GM21423 (cell line): ENCODE data around the gene RAB31.
"Not testable (repeated sequence)": the region's sequence is repeated elsewhere in the genome, so short reads cannot be mapped to it uniquely, and the experiment has no call there.

Source experiments
- ATAC-seq: cut with Tn5 transposase; IDR thresholded peaks from one replicate; pipeline ENCODE4 v1.9.1; 2021; ENCODE audit warnings: mild to moderate bottlenecking, moderate library complexity; ENCODE audit not compliant: unreplicated experiment

Gene RAB31

DNA sequence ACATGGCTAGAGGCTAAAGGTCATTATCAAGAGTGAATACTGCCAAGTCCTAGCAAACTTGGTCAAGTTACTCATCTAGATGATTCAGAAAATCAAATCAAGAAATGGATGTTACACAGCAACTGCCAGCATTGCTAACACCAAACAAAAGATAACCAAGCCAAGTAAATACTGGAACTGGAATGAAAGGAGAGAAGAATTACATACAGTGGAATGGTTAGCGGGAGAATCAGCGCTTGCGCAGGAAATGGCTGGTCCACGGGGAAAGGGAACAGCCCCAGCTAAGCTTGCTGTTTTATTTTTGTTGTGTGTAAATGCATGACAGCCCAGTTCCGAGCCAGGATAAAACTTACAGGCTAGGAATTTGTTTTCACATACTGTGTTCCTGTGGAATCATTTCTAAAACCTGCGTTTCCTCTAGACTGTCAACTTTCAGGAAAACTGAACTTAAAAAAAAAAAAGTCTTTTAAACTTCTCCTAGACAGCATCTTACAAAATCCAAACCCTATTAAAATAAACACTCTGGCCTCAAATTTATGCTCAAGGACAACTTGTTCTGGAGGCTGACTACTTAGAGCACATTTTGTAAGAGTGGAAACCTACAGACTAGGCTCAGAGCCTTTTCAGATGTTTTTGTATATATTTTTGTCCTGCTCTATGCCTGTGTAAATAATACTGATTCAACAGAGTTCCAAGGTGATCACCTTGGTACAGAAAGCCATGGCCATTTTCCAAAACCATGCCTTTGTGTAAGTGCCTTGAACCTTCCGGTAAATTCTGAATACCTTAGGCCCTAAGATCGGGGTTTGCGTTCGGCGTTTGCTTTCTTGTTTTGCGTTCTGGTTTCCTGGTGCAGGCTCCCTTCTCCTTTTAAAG lies 146.9 kb downstream of the RAB31 start:
- no peak for ATAC-seq

DNA sequence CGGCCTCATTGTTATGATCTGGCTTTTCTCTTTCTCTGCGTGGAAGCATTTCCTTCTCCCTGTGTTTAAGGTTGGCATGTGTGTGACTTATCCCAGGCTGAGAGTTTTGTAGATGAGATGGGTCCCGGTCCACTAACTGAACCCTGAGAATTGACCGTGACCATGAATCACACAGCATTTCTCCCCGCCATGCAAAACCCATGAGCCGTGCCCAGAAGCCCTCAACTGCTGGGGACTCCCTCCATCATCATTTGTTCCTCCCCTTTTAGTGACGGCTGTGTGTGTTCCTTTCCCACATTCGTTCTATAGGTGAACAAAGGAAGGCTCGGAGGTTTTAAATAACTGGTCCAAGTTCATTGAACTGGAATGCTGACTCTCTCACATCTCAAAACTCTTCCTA lies 147.6 kb downstream of the RAB31 start:
- ATAC-seq, result no peak

DNA sequence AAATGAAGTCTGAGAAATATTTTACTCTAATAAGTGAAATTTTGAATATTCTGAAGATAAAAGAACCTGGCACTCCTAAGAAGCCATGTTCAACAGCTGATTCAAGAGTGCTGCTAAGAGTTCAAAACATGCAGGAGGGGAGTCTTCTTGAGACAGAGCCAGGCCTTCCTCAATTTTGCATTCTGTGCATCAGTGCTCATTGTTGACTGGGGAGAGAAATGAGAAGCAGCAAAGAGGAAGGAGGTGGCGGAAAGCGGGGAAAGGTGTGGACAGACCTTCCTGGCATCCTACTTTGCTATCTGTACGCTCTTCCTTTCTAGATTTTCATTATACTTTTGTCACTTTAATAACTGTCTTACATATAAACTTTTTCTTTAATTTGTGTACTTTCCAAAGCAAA lies 148.0 kb downstream of the RAB31 start:
- no peak for ATAC-seq

DNA sequence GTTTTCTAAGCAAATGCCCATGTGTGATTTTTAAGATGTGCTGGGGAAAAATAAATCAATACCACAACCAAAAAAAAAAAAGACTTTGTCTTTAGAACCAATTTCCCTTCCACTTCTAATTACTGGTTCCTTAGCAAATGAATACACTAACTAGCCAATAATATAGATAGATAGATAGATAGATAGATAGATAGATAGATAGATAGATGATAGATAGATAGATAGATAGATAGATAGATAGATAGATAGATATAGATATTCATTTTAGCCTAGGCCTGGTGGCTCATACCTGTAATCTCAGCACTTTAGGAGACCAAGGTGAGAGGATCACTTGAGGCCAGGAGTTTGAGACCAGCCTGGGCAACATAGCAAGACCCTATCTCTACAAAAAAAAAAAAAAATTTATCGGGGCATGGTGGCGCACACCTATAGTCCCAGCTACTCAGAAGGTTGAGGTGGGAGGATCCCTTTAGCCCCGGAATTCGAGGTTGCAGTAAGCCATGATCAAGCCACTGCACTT lies 149.4 kb downstream of the RAB31 start:
- ATAC-seq, result not testable (repeated sequence)

DNA sequence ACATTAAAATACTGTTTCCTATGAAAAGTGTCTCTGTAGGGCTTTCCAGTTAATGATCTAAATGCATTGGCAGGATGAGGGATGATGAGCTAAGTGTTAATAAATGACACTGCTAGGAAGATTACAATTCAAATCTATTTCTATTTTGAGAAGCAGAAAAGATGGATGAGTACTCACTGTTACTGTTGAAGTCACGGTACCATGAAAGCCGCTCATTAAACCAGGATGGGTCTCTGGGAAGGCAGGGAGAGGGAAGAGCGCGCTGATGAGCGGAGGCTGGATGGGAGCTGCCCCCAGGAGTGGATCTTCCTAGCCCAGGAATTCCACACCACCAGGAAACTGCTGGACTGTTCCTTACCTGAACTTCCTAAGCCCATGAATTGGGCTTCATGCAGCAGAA lies 150.5 kb downstream of the RAB31 start:
- no peak for ATAC-seq

DNA sequence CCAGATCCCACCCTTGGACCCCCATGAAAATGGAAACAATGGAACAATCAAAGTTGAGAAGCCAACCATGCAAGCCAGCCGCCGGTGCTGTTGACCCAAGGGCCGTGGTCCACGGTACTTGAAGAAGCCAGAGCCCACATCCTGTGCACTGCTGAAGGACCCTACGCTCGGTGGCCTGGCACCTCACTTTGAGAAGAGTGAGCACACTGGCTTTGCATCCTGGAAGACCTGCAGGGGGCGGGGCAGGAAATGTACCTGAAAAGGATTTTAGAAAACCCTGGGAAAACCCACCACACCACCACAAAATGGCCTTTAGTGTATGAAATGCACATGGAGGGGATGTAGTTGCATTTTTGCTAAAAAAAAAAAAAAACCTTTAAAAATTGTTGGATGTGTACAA lies 151.1 kb downstream of the RAB31 start:
- ATAC-seq, result no peak

DNA sequence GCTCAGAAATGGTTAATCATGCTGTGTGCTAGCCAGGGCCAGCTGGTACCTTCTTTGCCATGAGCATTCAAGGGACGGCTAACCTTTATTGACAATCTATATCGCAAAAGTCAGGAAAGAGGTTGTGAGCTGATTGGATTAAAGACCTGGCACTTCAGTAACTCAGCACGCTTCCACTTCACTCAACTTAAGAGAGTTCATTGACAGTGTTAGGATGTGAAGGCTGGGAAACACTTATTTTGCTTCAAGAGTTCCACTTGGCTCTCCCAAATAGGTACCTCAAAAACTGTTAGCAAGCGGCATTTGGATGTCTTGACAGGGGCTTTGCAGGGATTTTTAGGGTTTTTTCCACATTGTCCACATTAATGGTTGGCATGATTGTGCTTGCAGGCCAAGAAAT lies 152.6 kb downstream of the RAB31 start:
- no peak for ATAC-seq

DNA sequence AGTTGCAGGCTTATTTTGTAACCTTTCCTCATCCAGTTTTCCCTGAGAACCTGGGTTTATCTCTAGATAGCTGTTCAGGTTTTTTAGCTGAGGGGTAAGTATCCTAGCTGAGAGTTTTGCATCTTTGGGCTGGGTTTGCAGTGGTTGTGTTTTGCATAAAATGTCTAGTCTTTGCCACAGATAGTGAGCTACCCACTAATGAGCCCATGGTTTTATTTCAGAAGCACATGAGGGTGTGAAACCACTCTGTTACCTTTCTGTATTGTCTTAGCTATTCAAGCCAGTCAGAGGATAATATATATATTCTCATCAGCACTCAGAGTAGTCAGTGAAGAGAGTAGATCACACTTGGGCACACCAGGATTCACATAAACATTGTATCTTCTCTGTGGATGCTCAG lies 153.1 kb downstream of the RAB31 start:
- peak; percentile 80 for ATAC-seq

DNA sequence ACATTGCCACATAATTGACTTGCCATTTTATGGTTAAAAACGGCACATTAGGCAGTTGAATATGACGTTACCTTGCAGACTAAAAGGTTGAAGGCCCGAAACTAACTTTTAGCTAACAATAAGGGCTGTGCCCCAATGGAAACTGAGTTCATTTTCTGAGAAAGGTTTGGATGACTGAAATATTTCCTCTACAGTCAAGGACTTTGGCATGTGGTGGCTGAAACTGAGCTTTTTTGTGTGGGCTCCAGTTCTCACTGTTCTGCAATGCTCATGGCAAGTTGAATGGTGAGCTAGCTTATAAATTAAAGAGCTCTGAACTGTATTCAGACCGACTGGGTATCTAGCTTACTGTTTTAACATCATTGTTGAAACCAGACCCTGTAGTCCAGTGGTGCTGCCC lies 153.8 kb downstream of the RAB31 start:
- ATAC-seq, result no peak

DNA sequence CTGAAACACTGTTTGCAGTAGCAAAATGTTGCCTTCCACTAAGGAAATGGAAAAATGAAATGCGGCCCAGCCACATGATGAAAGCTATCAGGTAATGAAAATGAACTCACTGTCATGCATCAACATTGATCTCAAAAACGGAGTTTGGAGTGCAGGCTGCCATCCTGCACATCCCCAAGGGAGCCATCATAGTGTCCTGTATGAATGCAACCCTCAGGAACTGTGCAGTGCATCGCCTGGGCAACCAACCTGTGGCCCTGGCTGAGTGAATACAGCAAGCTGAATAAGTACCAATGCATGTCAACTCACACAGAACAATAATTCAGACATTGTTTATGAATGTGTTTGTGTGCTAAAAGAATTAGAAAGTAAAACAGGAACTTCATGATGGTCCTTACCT lies 154.6 kb downstream of the RAB31 start:
- no peak for ATAC-seq

DNA sequence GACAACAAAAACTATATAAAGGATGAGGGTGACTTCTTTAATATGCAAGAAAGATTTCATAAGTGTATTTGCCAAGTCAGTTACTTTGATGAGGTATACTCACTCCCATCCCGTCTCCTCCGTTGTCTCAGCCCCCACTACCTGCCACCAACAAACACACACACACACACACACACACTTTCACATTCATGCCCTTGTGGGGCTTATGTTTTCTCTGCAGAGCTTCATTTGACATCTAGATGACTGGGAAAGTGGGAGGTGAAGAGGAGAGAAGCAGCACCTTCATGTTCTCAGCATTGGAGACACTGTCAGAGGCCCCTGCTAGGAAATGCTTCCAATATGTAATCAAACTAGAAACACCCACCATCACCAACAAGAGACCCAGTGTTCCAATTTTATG lies 155.2 kb downstream of the RAB31 start:
- ATAC-seq, result no peak

DNA sequence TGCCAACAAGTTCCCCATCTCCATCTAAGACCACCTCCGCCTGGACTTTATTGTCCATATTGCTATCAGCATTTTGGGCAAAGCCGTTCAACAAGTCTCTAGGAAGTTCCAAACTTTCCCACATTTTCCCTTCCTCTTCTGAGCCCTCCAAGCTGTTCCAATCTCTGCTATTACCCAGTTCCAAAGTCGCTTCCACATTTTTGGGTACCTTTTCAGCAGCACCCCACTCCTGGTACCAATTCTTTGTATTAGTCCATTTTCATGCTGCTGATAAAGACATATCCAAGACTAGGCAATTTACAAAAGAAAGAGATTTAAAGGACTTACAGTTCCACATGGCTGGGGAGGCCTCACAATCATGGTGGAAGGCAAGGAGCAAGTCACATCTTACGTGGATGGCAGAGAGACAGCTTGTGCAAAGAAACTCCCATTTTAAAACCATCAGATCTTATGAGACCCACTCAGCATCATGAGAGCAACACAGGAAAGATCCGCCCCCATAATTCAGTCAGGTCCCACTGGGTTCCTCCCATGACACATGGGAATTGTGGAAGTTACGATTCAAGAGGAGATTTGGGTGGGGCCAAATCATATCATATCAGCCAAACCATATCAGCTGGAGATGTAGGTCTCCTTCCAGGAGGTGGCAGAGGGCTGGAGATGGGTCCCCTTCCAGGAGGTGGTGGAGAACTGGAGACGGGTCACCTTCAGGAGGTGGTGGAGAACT lies 157.8 kb downstream of the RAB31 start:
- ATAC-seq, result no peak

DNA sequence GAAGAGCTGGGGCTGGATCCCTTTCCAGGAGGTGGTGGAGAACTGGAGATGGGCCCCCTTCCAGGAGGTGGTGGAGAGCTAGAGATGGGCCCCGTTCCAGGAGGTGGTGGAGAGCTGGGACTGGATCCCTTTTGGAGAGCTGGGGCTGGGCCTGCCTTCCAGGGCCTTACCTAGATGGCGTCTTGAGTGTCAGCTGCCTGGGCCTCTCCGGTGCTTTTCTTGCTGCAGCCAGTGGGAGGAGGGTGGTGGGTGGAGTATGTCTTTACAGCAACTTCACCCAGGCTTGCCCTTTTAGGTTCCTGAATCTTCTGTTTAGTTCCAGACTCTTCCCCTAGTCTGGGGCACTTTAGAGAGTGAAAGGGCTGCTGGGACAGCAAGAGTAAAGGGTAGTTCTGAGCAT lies 158.5 kb downstream of the RAB31 start:
- ATAC-seq, result no peak

DNA sequence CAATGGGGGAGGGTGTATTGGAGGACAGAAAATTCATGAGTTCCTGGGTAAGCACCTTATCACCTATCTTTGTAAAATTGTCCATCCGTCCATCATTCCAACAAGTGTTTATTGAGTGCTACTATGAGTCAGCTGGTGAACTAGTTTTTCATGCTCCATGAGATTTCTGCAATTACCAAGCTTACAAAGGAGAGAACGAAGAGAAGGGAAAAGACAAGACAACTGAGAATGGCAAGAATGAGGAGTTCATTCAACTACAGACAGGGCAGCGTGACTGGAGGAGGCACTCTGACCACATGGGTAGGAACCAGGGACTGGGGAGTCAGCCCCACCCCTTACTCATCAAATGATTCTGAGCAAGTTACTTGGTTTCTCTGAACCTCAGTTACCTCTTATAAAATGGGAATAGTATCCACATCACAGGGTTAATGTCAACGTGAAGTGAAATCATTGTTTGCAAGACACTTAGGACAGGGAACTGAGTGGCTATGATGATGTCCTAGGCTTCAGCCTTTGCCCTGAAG lies 159.0 kb downstream of the RAB31 start:
- no peak for ATAC-seq

DNA sequence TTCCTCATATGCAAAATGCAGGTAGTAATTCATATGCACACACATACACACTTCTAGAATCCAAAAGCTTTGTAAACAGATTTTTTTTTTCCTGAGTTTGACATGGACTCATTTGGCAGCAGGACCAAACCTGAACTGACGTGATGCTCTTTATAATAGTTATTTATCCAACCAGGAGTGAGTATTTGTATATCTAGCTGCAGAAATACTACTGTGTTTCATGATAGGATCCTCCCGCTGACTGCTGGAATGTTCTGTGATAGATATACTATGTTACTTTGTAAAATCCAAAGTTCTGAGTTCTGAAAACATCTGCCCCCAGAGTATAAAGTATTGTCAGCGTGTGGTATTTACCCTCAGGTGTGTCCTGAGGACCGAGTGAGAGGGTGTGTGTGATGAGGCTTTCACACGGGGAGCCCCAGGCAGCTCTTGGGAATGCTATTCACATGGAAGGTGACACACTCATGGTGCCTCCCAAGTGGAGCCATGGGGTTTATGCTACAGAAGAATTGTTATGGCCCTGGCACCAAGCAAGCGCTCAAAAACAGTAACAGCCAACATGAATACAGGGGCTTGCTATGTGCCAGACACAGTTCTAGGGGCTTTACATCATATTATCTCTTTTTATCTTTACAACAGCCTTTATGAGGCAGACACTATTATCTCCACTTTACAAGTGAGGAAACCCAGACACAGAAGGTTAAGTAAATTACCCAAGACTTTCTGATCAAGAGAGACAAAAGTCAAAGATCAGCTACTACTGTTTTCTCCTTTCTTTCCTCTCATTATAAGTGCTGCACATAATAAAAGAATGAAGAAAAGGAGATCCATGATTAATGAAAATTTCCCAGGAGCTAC lies 161.0 kb downstream of the RAB31 start:
- no peak for ATAC-seq

DNA sequence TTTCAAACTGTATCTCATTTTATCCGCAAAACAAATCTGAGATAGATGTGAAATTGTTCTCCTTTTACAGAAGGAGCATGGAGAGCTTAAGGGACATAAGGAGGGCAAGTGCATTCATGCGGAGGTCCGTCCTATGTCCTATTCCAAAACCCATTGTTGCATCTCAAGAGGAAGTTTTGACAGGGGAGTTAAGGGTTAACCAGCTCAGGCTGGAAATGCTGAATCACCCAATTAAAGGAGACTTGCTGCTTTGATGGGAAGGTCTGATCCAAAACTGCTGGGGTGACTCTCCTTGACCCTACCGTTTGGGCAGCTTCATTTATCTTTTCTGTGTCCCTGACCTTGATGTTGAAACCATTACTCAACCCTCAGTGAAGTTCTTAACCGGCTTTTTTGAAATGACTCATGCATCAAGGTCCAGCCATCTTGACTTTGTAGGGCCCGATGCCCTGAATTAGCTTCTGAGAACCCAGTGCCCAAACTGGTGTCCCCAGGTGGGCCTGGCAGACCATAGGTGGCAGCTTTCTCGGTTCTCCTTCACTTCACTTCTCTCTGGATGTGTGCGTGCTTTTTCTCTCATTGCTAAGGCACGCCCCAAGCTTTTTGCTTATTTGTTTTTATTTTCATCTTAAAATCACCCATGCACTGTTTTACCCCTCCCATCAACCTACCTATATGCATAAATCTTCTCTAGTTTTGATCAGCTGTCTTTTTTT lies 161.8 kb downstream of the RAB31 start:
- no peak for ATAC-seq

DNA sequence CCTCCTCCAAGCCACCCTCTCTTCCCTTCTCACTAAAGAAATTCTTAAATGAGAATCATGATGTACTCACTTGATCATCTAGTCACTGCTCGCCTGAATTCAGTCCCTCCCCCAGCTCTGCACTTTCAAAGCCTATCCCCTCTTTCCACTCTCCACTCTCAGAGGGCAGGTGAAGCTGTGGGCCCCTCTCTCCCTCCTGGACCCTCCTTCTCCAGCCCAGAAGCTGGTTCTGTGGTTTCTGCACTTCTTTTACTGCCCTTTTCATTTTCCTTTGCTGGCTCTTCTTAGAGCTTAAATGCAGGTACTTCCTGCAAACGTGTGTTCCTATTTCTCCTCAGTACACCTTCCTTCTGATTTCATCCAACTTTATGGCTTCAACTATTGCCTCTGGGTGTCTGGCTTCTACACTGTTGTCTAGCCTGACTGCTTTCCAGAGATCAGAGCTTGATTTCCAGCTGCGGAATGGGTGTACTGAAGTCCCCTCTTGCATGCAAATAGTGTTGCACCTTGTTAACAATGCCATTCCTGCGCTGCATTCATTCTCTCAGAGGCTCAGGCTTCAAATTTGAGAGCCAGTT lies 162.4 kb downstream of the RAB31 start:
- ATAC-seq, result no peak

DNA sequence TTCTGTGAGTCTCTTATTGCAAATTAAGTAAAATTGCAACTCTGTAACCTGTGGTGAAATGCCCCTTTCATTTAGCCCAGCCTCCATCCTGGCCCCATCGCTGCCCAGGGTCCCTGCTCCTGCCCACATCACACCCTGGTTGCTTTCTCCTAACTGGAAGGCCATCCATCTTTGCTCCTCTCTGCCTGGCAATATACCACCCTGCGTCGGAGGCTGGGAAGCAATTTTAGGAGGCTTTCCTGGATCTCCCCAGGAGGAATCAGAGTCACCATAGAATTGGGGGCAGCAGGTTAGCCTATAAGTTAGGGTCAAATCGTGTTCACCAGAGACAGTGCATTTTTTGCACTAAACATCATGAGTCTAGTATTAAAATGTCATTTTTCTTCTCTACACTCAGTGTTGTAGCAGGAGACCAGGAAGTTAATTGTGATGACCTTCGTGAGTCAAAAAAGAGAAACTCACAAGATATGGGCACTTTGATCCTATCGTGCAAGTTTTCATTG lies 163.2 kb downstream of the RAB31 start:
- ATAC-seq, result no peak

DNA sequence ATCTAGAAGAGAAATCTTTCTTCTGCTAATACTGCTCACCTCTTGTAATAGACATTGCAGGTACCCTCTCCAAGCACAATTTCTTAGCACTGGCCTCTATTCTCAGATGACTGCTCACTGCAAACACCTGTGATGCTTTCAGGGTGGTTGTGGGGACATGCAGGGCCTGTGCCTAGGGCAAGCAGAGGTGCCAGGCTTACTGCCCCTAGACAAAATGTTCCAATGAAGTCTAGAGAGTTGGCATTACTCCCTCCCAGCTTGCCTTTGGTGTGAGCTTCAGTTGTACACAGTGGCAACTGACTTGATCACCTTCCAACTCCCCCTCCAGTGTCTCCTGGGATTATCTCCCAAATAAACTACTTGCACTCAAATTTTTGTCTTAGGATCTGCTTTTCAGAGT lies 164.7 kb downstream of the RAB31 start:
- no peak for ATAC-seq

DNA sequence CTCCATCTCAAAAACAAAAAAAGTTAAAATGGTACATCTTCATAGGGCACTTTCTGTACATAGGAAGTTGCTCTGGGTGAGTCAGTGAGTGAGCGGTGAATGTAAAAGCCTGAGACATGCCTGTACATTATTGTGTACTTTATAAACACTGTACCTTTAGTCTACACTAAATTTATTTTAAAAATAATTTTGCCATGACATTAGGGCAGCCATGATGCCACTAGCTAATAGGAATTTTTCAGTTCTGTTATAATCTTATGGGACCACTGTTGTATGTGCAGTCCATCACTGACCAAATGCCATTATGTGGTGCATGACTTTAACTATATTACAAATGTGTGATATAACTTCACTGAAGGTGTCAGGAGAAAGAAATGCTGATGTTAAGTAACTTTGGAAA lies 166.6 kb downstream of the RAB31 start:
- ATAC-seq, result no peak
